AG09309 (cell line): ENCODE measurements around the gene CNPY1.

Experiments
- DNase-seq: peaks from one replicate; pipeline ENCODE4 v3.0.0-alpha.2; 2010; ENCODE audit warnings: low read depth
- H3K4me3 ChIP-seq: 2 replicates; pipeline ENCODE4 v1.5.1; 2011; ENCODE audit warnings: mild to moderate bottlenecking, low read depth, low read length, moderate library complexity; ENCODE audit not compliant: control insufficient read depth
- CTCF ChIP-seq: IDR thresholded peaks from 2 replicates; pipeline ENCODE4 v1.5.1; 2011; ENCODE audit warnings: mild to moderate bottlenecking, low read depth, low read length, inconsistent platforms; ENCODE audit not compliant: insufficient read depth, control insufficient read depth; ENCODE audit errors: missing control alignments

CNPY1 gene

GRCh38 chr7:155533827-155534690 is 12.3 kb downstream of the CNPY1 start:
- DNase-seq, result no peak
- TF ChIP-seq CTCF, result peak; percentile 58
- H3K4me3 ChIP-seq, result no peak overlapping the region

- no peak for DNase-seq
- H3K4me3 ChIP-seq, result no peak overlapping the region
- no peak for TF ChIP-seq CTCF
These were observed 13.1 kb downstream of the CNPY1 start for GRCh38 chr7:155533120-155533826.

GRCh38 chr7:155532792-155533119 is 13.6 kb downstream of the CNPY1 start:
- DNase-seq, result no peak
- no peak overlapping the region for H3K4me3 ChIP-seq
- no peak for TF ChIP-seq CTCF

GRCh38 chr7:155531681-155532080 is 14.7 kb downstream of the CNPY1 start:
- TF ChIP-seq CTCF, result no peak
- no peak for DNase-seq
- no peak overlapping the region for H3K4me3 ChIP-seq

- no peak overlapping the region for H3K4me3 ChIP-seq
- no peak for TF ChIP-seq CTCF
- DNase-seq, result no peak
These were observed 15.8 kb downstream of the CNPY1 start for GRCh38 chr7:155530601-155531000.

GRCh38 chr7:155529845-155530244 is 16.5 kb downstream of the CNPY1 start:
- no peak for DNase-seq
- no peak for TF ChIP-seq CTCF
- H3K4me3 ChIP-seq, result no peak overlapping the region
